GM12892 (cell line): Measurements from ENCODE around the gene LRG1.

Source experiments
- POLR2A ChIP-seq: IDR thresholded peaks from 2 replicates; pipeline ENCODE4 v1.6.1; 2011; ENCODE audit warnings: low read depth, low read length, control low read depth
- POLR2AphosphoS5 ChIP-seq: IDR thresholded peaks from 2 replicates; pipeline ENCODE4 v1.6.1; 2011; ENCODE audit warnings: low read depth, low read length, control low read depth
- TAF1 ChIP-seq: IDR thresholded peaks from 2 replicates; pipeline ENCODE4 v1.6.1; 2011; ENCODE audit warnings: low read depth, mild to moderate bottlenecking, control low read depth, low read length, borderline replicate concordance

GRCh38 chr19:4583961-4584669, 44.3 kb upstream of the LRG1 start:
- TF ChIP-seq TAF1 (no peak), POLR2A (no peak), POLR2AphosphoS5 (no peak)
